CD4-positive, alpha-beta T cell treated with Interleukin-21 for 1 hour (primary cell): Measurements from ENCODE around the gene REG1B.
"Not testable (repeated sequence)": the region's sequence is repeated elsewhere in the genome, so short reads cannot be mapped to it uniquely, and the experiment has no call there.

ENCODE experiments used
- DNase-seq: peaks from one replicate; pipeline ENCODE4 v3.0.0-alpha.2; 2020

Gene REG1B

GRCh38 chr2:79083597-79084251 is 4.1 kb downstream of the REG1B start:
- no peak for DNase-seq

- DNase-seq = no peak
Measured at GRCh38 chr2:79082987-79083386, 4.8 kb downstream of the REG1B start.

- DNase-seq = no peak
Measured at GRCh38 chr2:79071078-79071477, 16.7 kb downstream of the REG1B start.

GRCh38 chr2:79065201-79065600 is 22.6 kb downstream of the REG1B start:
- DNase-seq = no peak

GRCh38 chr2:79054769-79055168 is 33.0 kb downstream of the REG1B start:
- DNase-seq = not testable (repeated sequence)

- not testable (repeated sequence) for DNase-seq
Measured at GRCh38 chr2:79053486-79053885, 34.3 kb downstream of the REG1B start.

GRCh38 chr2:79041032-79041448 is 46.8 kb downstream of the REG1B start:
- no peak for DNase-seq

- DNase-seq = no peak
Measured at GRCh38 chr2:79039944-79040343, 47.8 kb downstream of the REG1B start.
